ENCODE measurements around the gene ALKBH2. TPM values are rescaled to one million over a fixed set of nuclear protein-coding genes. Genes with fewer than 3 reads are reported as not detected.

ALKBH2 gene
- total and polyA plus RNA-seq, 5 donors from 2014 or later: 8.7 to 24.9 (median 11.0) TPM

DNA sequence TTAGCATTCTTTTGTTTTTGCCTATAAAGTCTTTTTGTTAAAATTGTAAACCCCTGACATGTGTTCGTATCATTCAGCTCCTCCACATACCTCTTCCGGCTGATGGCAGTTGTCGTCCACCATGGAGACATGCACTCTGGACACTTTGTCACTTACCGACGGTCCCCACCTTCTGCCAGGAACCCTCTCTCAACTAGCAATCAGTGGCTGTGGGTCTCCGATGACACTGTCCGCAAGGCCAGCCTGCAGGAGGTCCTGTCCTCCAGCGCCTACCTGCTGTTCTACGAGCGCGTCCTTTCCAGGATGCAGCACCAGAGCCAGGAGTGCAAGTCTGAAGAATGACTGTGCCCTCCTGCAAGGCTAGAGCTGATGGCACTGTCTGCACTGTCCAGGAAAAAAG, 7.7 kb downstream of the ALKBH2 start:
- peaks cover 70% of the 10 kb centered on the region for H3K36me3 ChIP-seq (ENCODE audit: control insufficient read depth, insufficient read depth, low read length)
- H3K27ac ChIP-seq (ENCODE audit: insufficient read depth, low read length, poor library complexity, severe bottlenecking): no peak overlapping the region
- Mint-ChIP-seq H3K9me3 (no peaks in the 10 kb centered on the region), H3K4me3 (no peak overlapping the region), H3K4me1 (peaks cover 0 to 2% (median under 1%) of the 10 kb centered on the region in 4 donors), H3K27me3 (no peaks in the 10 kb centered on the region), H3K36me3 (peaks cover 26% of the 10 kb centered on the region), H3K27ac (peak overlapping the region in 2 of 3 donors; percentile 64 to 90)
- no peaks in the 10 kb centered on the region for H3K9me3 ChIP-seq (ENCODE audit: control insufficient read depth in 2 of 2, low read length in 2 of 2)
- DNase-seq (no peak), ATAC-seq (ENCODE audit: low read depth in 2 of 2) (no peak)
- no peaks in the 10 kb centered on the region for H3K4me1 ChIP-seq (ENCODE audit: control insufficient read depth, insufficient read depth, low read length, poor library complexity, severe bottlenecking)
- no peaks in the 10 kb centered on the region for H3K27me3 ChIP-seq (ENCODE audit: control insufficient read depth, insufficient read depth, low read length)
- no peak overlapping the region for H3K4me3 ChIP-seq (ENCODE audit: low read depth, low read length)

DNA sequence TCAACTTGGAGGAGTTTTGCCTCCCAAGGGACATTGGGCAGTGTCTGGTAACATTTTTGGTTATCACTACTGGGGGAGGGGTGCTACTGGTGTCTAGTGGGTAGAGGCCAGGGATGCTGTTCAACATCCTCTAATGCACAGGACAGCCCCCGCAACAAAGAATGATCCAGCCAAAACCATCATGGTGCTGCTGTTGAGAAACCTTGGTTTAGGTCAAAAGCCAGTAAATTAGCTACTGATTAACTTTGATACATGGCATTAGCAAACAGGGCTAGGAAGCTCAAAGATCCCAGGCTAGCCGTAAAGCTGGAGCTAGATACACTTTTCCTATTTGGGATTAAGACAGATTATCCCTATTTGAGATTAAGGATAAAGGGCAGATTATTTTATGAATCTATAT, 8.8 kb downstream of the ALKBH2 start:
- Histone ChIP-seq H3K27ac (ENCODE audit: insufficient read depth, low read length, poor library complexity, severe bottlenecking) (no peak overlapping the region), H3K9me3 (ENCODE audit: control insufficient read depth in 2 of 2, low read length in 2 of 2) (no peaks in the 10 kb centered on the region), H3K27me3 (ENCODE audit: control insufficient read depth, insufficient read depth, low read length) (no peaks in the 10 kb centered on the region), H3K4me3 (ENCODE audit: low read depth, low read length) (no peak overlapping the region), H3K36me3 (ENCODE audit: control insufficient read depth, insufficient read depth, low read length) (peaks cover 74% of the 10 kb centered on the region), H3K4me1 (ENCODE audit: control insufficient read depth, insufficient read depth, low read length, poor library complexity, severe bottlenecking) (no peaks in the 10 kb centered on the region)
- Mint-ChIP-seq H3K36me3 (peaks cover 37% of the 10 kb centered on the region), H3K9me3 (peaks cover 0 to 5% (median 3%) of the 10 kb centered on the region in 7 donors), H3K27me3 (no peaks in the 10 kb centered on the region), H3K4me1 (peaks cover 0 to 5% (median 1%) of the 10 kb centered on the region in 4 donors), H3K27ac (no peak overlapping the region), H3K4me3 (no peak overlapping the region)
- no peak for DNase-seq
- ATAC-seq (ENCODE audit: low read depth in 2 of 2): no peak

DNA sequence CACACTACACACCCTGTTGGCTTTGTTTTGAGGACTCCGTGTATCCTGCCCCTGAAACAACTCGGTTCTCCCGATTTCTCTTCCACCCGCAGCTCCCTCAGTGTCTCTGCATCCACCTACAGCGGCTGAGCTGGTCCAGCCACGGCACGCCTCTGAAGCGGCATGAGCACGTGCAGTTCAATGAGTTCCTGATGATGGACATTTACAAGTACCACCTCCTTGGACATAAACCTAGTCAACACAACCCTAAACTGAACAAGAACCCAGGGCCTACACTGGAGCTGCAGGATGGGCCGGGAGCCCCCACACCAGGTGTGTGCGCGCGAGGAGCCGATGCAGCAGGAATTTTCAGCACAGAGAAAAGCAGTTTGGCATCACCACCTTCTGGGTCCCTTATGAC, 10.5 kb downstream of the ALKBH2 start:
- H3K27ac ChIP-seq (ENCODE audit: insufficient read depth, low read length, poor library complexity, severe bottlenecking): no peak overlapping the region
- no peaks in the 10 kb centered on the region for H3K27me3 ChIP-seq (ENCODE audit: control insufficient read depth, insufficient read depth, low read length)
- H3K36me3 Mint-ChIP-seq: peaks cover 42% of the 10 kb centered on the region
- peaks cover 0 to 5% (median 1%) of the 10 kb centered on the region in 4 donors for H3K4me1 Mint-ChIP-seq
- H3K36me3 ChIP-seq (ENCODE audit: control insufficient read depth, insufficient read depth, low read length): peaks cover 69% of the 10 kb centered on the region
- no peaks in the 10 kb centered on the region for H3K4me1 ChIP-seq (ENCODE audit: control insufficient read depth, insufficient read depth, low read length, poor library complexity, severe bottlenecking)
- no peak overlapping the region for H3K4me3 ChIP-seq (ENCODE audit: low read depth, low read length)
- DNase-seq (no peak), ATAC-seq (ENCODE audit: low read depth in 2 of 2) (no peak)
- no peak overlapping the region for H3K4me3 Mint-ChIP-seq
- H3K27ac Mint-ChIP-seq: peak overlapping the region in 1 of 3 donors; percentile 32
- peaks cover 2 to 14% (median 7%) of the 10 kb centered on the region in 7 donors for H3K9me3 Mint-ChIP-seq
- no peaks in the 10 kb centered on the region for H3K27me3 Mint-ChIP-seq
- H3K9me3 ChIP-seq (ENCODE audit: control insufficient read depth in 2 of 2, low read length in 2 of 2): peaks cover 3 to 4% of the 10 kb centered on the region in 2 experiments

DNA sequence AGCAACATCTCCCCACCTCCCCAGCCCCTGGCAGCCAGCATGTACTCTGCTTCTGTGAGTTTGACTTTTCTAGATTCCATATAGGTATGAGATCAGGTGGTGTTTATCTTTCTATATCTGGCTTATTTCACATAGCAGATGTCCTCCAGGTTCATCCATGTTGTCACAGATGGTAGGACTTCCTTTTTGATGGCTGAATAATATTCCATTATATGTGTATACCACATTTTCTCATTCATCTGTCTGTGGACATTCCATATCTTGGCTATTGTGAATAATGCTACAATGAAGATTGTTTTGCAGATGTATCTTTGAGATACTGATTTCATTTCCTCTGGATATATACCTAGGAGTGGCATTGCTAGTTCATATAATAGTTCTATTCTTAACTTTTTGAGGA, 18.4 kb downstream of the ALKBH2 start:
- Histone ChIP-seq H3K36me3 (ENCODE audit: control insufficient read depth, insufficient read depth, low read length) (peaks cover 37% of the 10 kb centered on the region), H3K9me3 (ENCODE audit: control insufficient read depth in 2 of 2, low read length in 2 of 2) (peaks cover 3 to 4% of the 10 kb centered on the region in 2 experiments), H3K27ac (ENCODE audit: insufficient read depth, low read length, poor library complexity, severe bottlenecking) (no peak overlapping the region), H3K4me3 (ENCODE audit: low read depth, low read length) (no peak overlapping the region), H3K4me1 (ENCODE audit: control insufficient read depth, insufficient read depth, low read length, poor library complexity, severe bottlenecking) (no peaks in the 10 kb centered on the region), H3K27me3 (ENCODE audit: control insufficient read depth, insufficient read depth, low read length) (no peaks in the 10 kb centered on the region)
- Mint-ChIP-seq H3K4me3 (no peak overlapping the region), H3K27ac (no peak overlapping the region), H3K4me1 (peaks cover 0 to 2% (median under 1%) of the 10 kb centered on the region in 4 donors), H3K36me3 (peaks cover 72% of the 10 kb centered on the region), H3K9me3 (peaks cover 2 to 17% (median 7%) of the 10 kb centered on the region in 7 donors), H3K27me3 (no peaks in the 10 kb centered on the region)
- DNase-seq (no peak), ATAC-seq (ENCODE audit: low read depth in 2 of 2) (no peak)

DNA sequence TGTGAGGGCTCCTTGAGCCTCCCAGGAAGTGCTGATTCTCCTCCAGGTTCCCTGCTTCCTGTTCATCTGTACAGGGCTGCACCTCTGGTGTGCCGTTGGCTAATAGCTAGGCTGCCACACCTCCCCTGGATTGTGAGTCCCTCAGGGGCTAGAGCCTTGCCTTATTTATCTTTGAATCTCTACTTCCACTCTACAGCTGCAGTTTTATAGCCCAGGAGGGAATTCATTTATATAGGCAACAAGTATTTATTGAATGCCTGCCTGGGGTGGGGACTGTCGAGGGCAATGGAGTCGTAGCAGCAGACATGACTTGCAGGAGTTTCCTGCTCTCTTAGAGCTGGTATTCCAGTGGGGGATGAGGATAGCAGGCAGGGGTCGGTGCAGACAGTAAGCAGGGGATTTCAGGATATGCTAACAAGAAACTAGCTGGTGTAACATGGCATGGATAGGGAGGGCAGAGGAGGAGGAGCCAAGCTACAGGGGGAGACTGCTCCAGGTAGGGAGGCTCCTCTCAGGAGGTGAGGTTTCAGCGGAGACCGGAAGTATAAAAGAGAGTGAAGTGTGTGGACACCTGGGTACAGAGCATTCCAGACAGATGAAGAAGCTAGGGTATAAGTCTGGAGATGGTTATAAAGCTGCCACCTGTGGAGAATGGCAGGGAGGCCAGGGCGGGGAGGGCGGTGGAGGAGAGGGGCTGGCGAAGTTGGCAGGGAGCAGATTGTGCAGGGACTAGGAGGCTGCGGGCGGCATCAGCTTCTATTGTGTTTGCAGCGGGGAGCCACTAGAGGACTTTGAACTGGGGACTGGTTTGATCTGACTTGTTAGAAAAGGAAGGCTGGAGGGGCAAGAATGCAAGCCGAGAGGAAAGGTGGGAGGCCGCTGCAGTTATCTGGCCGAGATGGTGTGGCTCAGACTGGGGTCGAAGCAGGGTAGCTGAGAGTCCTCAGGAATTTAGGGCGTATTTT, 23.7 kb downstream of the ALKBH2 start:
- Histone ChIP-seq H3K27ac (ENCODE audit: insufficient read depth, low read length, poor library complexity, severe bottlenecking) (no peak overlapping the region), H3K9me3 (ENCODE audit: control insufficient read depth in 2 of 2, low read length in 2 of 2) (no peaks in the 10 kb centered on the region), H3K36me3 (ENCODE audit: control insufficient read depth, insufficient read depth, low read length) (peaks cover 30% of the 10 kb centered on the region), H3K4me1 (ENCODE audit: control insufficient read depth, insufficient read depth, low read length, poor library complexity, severe bottlenecking) (no peaks in the 10 kb centered on the region), H3K4me3 (ENCODE audit: low read depth, low read length) (no peak overlapping the region), H3K27me3 (ENCODE audit: control insufficient read depth, insufficient read depth, low read length) (no peaks in the 10 kb centered on the region)
- Mint-ChIP-seq H3K36me3 (peaks cover 61% of the 10 kb centered on the region), H3K27me3 (no peaks in the 10 kb centered on the region), H3K4me1 (peaks cover 0 to 2% (median 1%) of the 10 kb centered on the region in 4 donors), H3K9me3 (peaks cover 0 to under 1% (median 0%) of the 10 kb centered on the region in 7 donors), H3K4me3 (no peak overlapping the region), H3K27ac (peak overlapping the region; percentile 45 to 76 (median 73))
- no peak for DNase-seq
- no peak for ATAC-seq (ENCODE audit: low read depth in 2 of 2)

DNA sequence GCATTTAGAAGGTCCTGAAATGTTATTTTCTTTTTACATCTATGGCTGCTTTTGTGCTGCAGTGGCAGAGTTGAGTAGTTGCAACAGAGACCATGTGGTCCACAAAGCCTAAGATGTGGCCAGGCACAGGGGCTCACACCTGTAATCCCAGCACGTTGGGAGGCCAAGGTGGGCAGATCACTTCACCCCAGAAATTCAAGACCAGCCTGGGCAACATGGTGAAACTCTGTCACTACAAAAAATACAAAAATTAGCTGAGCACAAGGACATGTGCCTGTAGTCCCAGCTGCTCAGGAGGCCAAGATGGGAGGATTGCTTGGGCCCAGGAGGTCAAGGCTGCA, 27.4 kb downstream of the ALKBH2 start:
- no peaks in the 10 kb centered on the region for H3K4me1 ChIP-seq (ENCODE audit: control insufficient read depth, insufficient read depth, low read length, poor library complexity, severe bottlenecking)
- peaks cover 42% of the 10 kb centered on the region for H3K36me3 Mint-ChIP-seq
- no peaks in the 10 kb centered on the region for H3K9me3 ChIP-seq (ENCODE audit: control insufficient read depth in 2 of 2, low read length in 2 of 2)
- H3K27me3 Mint-ChIP-seq: no peaks in the 10 kb centered on the region
- H3K4me3 ChIP-seq (ENCODE audit: low read depth, low read length): no peak overlapping the region
- H3K4me1 Mint-ChIP-seq: peaks cover 0 to 3% (median 1%) of the 10 kb centered on the region in 4 donors
- peaks cover 17% of the 10 kb centered on the region for H3K36me3 ChIP-seq (ENCODE audit: control insufficient read depth, insufficient read depth, low read length)
- H3K27ac Mint-ChIP-seq: no peak overlapping the region
- no peak for ATAC-seq (ENCODE audit: low read depth in 2 of 2)
- no peak overlapping the region for H3K4me3 Mint-ChIP-seq
- H3K27me3 ChIP-seq (ENCODE audit: control insufficient read depth, insufficient read depth, low read length): no peaks in the 10 kb centered on the region
- no peaks in the 10 kb centered on the region for H3K9me3 Mint-ChIP-seq
- DNase-seq: no peak
- no peak overlapping the region for H3K27ac ChIP-seq (ENCODE audit: insufficient read depth, low read length, poor library complexity, severe bottlenecking)

DNA sequence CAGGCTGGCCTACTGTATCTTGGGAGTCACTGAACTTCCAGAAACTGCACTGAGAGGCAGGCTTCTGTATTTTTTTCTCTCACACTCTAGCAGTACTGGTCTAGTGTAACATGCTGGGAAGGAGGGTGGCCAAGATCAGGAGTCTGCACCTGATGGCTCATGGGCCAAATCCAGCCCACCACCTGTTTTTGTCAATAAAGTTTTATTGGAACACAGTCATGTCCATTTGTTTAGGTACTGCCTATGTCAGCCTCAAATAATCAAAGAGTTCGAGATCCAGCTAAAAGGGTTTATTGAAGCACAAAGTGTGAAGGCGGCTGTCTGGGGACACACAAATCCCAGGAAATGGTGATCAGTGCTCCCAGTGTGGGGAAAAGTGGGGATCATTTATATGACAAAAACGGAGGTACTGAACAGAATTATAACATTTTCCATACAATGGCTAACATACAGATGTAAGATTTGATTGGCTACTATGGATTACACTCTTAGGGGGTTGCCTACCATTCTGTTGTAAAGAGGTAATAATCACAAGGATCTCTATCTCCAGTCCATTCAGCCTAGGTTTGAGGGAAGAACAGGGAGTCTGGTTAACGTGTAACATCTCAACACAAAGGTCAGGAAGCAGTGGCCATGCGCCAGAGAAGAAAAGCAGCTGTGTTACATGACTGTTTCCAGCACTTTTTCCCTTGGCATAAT, 28.0 kb downstream of the ALKBH2 start:
- H3K36me3 Mint-ChIP-seq: peaks cover 38% of the 10 kb centered on the region
- peaks cover 14% of the 10 kb centered on the region for H3K36me3 ChIP-seq (ENCODE audit: control insufficient read depth, insufficient read depth, low read length)
- H3K4me1 Mint-ChIP-seq: peaks cover 0 to 3% (median 1%) of the 10 kb centered on the region in 4 donors
- ATAC-seq (ENCODE audit: low read depth in 2 of 2): no peak
- no peaks in the 10 kb centered on the region for H3K4me1 ChIP-seq (ENCODE audit: control insufficient read depth, insufficient read depth, low read length, poor library complexity, severe bottlenecking)
- H3K27me3 Mint-ChIP-seq: no peaks in the 10 kb centered on the region
- H3K4me3 Mint-ChIP-seq: peak overlapping the region in 1 of 4 donors; percentile 48
- H3K27ac Mint-ChIP-seq: no peak overlapping the region
- H3K4me3 ChIP-seq (ENCODE audit: low read depth, low read length): no peak overlapping the region
- H3K27me3 ChIP-seq (ENCODE audit: control insufficient read depth, insufficient read depth, low read length): no peaks in the 10 kb centered on the region
- H3K9me3 Mint-ChIP-seq: no peaks in the 10 kb centered on the region
- H3K27ac ChIP-seq (ENCODE audit: insufficient read depth, low read length, poor library complexity, severe bottlenecking): no peak overlapping the region
- H3K9me3 ChIP-seq (ENCODE audit: control insufficient read depth in 2 of 2, low read length in 2 of 2): no peaks in the 10 kb centered on the region
- no peak for DNase-seq
